Stimulated activated CD4-positive, alpha-beta T cell treated with anti-CD3 and anti-CD28 coated beads, Interleukin-12 subunit alpha, Interleukin-12 subunit beta, amount 100 ng/mL, for 24 hours (primary cell): ENCODE results near the gene INPP5A.
"Not testable (repeated sequence)": the region's sequence is repeated elsewhere in the genome, so short reads cannot be mapped to it uniquely, and the experiment has no call there.

Experiments used
- DNase-seq, 2 experiments: peaks; one replicate each; pipeline ENCODE4 v3.0.0-alpha.2; 2020; ENCODE audit warnings: low read depth in 2 of 2

The INPP5A gene

DNA sequence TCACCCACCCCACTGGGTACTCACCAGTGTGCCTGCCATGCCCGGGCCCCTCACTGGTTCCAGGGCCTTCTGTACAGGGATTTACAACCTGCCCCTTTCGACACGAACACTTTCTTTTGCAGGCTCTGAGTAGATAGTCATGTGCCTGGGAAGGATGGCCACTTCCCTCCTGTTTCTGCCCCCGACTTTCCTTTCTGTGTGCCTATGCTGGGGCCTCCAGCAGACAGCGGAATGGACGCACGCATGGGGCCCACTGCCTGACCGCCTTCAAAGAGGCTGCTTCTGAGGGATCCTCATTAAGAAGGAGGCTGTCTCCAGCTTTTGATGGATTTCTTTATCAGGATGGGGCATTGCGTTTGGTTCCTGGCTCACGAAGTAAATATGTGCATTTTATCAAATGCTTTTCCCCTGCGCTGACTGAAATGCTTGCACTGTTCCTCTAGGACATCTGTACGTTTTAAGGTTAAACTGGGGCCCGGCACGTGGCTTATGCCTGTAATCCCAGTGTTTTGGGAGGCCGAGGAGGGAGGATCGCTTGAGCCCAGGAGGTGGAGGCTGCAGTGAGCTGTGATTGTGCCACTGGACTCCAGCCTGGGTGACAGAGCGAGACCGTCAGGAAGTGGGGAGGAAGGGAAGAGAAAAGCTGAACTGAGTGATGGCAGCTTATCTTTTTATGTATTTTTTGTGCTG lies 277.7 kb downstream of the INPP5A start:
- no peak for DNase-seq

DNA sequence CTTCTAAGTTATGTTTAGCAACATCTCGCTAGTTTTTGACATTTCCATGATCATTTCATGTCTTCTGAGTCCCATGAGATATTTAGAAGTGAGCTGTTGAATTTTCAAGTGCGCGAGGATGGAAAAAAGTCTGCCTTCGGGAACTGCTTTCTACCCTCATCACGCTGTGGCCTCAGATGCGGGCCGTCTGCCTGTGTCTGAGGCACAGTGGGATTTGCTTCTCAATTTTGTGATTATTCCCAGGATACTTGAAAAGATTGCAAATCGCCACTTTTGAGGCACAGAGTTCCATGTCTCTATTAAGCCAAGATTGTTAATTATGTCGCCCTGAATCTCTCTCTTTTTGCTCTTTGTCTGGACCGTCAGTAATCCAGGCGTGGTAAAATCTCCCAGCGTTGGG lies 279.1 kb downstream of the INPP5A start:
- DNase-seq, result no peak

DNA sequence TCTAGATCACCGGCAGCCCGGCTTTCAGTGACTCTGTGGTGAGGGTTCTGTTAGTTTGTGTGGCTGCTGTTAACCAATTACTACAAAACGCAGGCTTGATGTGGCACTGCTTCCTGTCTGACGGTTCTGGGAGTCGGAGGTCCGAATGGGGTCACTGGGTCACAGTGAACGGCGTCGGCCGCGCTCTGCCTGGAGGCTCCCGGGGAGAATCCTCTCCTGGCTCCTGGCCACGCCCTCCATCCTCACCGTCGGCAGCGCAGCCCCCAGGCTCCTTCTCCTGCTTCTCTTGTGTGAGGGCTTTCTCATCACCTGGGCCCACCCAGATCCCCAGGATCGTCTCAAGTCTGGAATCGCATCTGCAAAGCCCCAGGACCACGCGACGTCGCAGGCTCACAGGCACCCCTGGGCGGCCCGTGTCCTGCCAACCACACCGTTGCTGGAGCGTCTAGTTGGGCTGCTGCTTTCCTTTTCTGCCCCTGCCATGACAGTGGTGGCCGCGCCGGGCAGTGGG lies 280.2 kb downstream of the INPP5A start:
- DNase-seq, result no peak

DNA sequence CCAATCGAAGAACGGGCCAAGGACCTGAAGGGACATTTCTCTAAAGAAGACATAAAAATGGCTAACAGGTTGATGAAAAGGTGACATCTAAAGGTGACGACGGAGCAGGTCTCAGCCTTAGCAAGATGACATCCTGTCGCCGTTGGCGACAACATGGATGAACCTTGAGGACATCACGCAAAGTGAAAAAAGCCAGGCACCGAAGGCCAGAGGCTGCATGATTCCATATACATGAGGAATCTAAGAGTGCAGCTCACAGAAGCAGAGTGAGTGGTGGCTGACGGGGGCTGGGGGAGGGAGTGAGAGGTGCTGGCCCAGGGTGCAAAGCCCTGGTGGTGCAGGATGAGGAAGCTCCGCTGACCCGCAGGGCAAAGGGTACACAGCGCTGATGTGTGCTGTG lies 282.5 kb downstream of the INPP5A start:
- DNase-seq, result no peak

DNA sequence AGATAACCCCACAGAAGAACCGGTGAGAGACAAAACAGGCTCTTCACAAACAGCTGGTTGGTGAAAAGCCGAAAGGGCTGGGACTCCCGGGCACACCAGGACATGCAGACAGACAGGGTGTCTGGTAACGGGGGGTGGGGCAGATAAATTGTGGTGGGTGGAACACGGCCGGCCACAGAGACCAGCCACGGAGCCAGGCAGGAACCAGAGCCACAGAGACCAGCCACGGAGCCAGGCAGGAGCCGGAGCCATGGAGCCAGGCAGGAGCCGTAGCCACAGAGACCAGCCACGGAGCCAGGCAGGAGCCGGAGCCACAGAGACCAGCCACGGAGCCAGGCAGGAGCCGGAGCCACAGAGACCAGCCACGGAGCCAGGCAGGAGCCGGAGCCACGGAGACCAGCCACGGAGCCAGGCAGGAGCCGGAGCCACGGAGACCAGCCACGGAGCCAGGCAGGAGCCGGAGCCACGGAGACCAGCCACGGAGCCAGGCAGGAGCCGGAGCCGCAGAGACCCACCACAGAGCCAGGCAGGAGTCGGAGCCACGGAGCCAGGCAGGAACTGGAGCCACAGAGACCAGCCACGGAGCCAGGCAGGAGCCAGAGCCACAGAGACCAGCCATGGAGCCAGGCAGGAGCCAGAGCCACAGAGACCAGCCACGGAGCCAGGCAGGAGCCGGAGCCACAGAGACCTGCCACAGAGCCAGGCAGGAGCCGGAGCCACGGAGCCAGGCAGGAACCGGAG lies 288.4 kb downstream of the INPP5A start:
- DNase-seq, result not testable (repeated sequence)

DNA sequence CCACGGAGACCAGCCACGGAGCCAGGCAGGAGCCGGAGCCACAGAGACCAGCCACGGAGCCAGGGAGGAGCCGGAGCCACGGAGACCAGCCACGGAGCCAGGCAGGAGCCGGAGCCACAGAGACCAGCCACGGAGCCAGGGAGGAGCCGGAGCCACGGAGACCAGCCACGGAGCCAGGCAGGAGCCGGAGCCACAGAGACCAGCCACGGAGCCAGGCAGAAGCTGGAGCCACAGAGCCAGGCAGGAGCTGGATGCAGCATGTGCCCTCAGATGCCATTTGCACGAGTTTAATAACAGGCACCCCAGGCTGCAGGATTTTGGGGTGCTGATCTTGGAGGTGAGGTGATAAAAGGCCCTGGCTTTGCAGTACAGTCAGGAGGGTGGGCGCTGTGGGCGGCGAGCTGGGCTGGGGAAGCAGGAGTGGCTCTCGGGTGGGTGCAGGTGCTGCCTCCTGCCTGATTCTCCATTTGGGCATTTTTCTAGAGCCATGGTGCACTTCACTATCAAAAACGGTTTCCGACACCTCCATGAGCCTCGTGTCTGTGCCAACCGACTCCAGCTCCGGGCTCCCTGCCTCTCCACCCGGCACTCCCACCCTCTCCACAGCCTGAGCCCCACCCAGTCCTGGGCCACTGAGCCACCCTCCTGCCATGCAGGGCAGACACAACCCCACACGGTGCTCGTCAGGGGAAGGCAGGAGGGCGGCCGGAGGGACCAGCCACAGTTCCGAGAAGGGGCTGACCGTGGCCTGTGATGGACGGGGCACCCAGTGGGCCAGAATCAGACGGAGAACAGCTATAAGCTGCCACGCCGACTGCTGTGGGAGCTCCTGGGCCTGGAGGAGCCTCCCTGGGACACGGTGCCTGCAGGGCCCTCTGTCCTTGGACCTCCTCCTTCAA lies 289.2 kb downstream of the INPP5A start:
- DNase-seq, result no peak

DNA sequence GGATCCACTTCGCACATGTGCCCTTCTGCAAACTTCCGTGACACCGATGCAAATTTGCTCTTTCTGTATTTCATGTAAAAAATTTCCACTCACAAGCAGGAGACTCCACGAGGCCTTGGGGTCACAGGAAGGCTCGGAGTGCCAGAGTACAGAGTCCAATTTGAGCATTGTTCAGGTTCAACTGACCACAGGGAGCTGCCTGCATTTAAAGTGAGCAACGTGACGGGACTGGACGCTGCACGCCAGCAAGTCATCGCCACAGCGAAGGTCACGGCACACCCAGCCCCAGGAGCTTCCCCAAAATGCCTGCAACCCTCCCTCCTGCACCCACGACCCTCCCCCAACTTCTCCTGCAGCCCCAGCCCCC lies 289.8 kb downstream of the INPP5A start:
- no peak for DNase-seq

DNA sequence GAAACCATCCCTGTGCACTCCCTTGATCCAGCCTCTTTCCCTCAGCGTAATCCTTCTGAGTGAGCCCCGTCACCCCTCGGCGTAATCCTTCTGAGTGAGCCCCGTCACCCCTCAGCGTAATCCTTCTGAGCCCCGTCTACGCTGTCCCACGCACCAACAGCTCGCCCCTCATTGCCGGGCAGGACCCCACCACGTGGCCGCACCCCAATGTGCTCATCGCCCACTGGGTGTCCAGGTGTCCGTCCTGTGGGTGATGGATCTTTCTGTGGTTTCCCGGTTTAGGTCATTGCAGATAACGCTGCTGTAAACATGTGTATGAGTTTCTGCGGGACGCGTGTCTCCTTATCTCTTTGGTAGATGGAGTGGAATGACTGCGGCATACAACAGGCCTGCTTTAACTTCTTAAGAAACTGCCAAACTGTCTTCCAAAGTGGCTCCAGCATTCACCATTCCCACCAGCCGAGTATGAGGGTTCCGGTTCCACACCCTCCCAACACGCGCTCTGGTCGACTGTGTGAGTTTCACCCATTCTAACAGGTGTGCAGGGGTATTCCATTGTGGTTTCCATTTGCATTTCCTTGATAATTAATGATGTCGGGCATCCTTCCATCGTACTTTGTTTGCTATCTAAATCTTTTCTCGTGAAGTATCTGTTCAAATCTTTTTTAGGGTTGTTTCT lies 290.4 kb downstream of the INPP5A start:
- no peak for DNase-seq

DNA sequence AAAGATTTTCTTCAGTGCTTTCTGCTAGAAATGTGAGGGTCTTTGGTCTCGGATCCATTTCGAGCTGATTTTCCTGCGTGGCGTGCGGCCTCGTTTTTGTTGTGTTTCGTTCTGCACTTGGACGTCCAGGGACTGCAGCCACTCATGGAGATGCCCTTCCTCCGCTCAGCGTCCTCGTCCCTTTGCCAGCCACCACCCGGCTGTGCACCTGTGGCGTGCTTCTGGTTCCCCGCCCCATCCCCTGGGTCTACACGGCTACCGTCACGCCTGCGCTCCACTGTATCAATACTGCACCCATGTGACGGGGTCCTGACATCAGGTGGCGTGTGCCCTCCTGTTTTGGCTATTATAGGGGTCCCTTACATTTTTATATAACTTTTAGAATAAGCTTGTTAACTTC lies 291.1 kb downstream of the INPP5A start:
- no peak for DNase-seq

DNA sequence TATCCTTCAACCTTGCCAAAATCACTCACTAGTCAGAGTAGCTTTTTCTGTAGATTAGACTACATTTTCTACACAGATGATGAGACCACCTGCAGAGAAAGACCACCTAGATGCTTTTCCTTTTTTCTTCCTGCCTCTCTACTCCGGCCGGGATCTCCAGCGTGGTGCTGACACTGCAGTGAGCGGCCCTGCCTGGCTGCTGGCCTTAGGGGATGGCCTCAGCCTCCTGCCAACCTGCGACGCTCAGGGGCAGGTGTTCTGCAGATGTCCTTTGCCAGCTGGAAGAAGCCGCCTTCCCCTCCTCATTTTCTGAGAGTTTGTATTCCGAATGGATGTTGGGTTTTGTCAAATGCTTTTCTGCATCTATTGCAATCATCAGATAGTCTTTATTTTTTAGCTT lies 291.8 kb downstream of the INPP5A start:
- DNase-seq, result no peak

DNA sequence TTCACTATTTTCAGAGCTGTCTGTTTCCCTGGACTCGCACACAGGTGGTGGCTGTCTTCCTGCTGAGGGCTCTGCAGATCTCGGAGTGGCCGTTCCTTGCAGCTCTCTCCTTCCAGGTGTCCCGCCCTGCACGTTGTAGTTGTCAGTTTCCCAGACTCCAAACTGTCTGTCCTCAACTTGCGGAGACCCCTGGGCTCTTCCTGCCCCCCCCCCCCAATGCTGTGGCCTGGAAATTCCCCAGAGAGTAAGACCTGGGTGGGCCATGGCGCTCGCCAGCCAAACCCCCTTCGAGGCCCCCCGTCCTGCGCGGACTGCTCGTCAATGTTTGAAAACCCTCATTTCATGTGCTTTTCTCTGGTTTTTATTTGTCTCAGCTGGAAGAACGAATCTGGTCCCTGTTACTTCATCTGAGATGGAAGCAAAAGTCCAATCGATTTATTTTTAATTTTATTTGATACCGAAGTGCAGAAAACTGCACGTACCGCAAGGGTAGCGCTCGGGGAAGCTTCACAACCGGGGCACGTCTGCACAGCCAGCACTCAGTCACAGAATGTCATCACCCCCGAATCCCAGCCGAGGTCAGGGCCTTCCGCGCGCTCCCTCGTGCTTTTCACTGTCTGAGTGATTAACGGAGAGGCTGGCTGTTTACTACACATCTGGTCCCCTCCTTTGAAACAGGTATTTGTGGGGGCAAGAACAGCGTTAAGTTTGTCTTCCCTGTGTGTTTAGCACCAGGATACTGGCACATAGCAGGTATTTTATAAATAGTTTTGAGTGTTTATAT lies 294.8 kb downstream of the INPP5A start:
- DNase-seq, result no peak
